ENCODE data around the gene ZNF23. TPM values are rescaled to one million over a fixed set of nuclear protein-coding genes. Genes with fewer than 3 reads are reported as not detected.

Gene ZNF23
- total and polyA plus RNA-seq, 3 experiments from 2014 or later, result 8.2 to 9.4 (median 9.2) TPM

- ChIA-PET POLR2A (no interaction called here), CTCF (interaction anchor here (1.3 to 5.6 kb wide), 3 partner anchors 75 to 113 kb away, joined by 5 to 68 read pairs (median 11); no protein-coding TSS in a partner anchor)
- H3K4me1 ChIP-seq (ENCODE audit: insufficient read depth, low read length), result no peaks in the 10 kb centered on the region
- no peak for DNase-seq
- H3K4me3 ChIP-seq (ENCODE audit: low read length), result no peak overlapping the region
- no peaks in the 10 kb centered on the region for H3K27me3 ChIP-seq (ENCODE audit: insufficient read depth, low read length, poor library complexity, severe bottlenecking)
- H3K9me3 ChIP-seq (ENCODE audit: low read length), result no peaks in the 10 kb centered on the region
- H3K27ac Mint-ChIP-seq, result no peak overlapping the region
- H3K27me3 Mint-ChIP-seq, result peaks cover 3 to 10% of the 10 kb centered on the region in 2 donors
- no peak overlapping the region for H3K27ac ChIP-seq (ENCODE audit: low read depth, low read length)
- H3K9me3 Mint-ChIP-seq, result no peaks in the 10 kb centered on the region
- no peak overlapping the region for H3K4me3 Mint-ChIP-seq
- no peaks in the 10 kb centered on the region for H3K36me3 Mint-ChIP-seq
- no peaks in the 10 kb centered on the region for H3K4me1 Mint-ChIP-seq
- no peaks in the 10 kb centered on the region for H3K36me3 ChIP-seq (ENCODE audit: insufficient read depth, low read length)
These were observed 36.0 kb upstream of the ZNF23 start for GRCh38 chr16:71498031-71498430.

GRCh38 chr16:71493213-71493612 lies 31.2 kb upstream of the ZNF23 start:
- ChIA-PET CTCF (no interaction called here), POLR2A (no interaction called here)
- no peak overlapping the region for H3K4me3 Mint-ChIP-seq
- no peaks in the 10 kb centered on the region for H3K4me1 Mint-ChIP-seq
- H3K9me3 Mint-ChIP-seq, result no peaks in the 10 kb centered on the region
- Histone ChIP-seq H3K4me3 (ENCODE audit: low read length) (no peak overlapping the region), H3K36me3 (ENCODE audit: insufficient read depth, low read length) (no peaks in the 10 kb centered on the region), H3K4me1 (ENCODE audit: insufficient read depth, low read length) (no peaks in the 10 kb centered on the region), H3K27ac (ENCODE audit: low read depth, low read length) (no peak overlapping the region), H3K9me3 (ENCODE audit: low read length) (no peaks in the 10 kb centered on the region), H3K27me3 (ENCODE audit: insufficient read depth, low read length, poor library complexity, severe bottlenecking) (no peaks in the 10 kb centered on the region)
- no peak for DNase-seq
- no peaks in the 10 kb centered on the region for H3K36me3 Mint-ChIP-seq
- H3K27me3 Mint-ChIP-seq, result peaks cover 6 to 7% of the 10 kb centered on the region in 2 donors
- peak overlapping the region in 1 of 8 donors; percentile 74 for H3K27ac Mint-ChIP-seq

- Histone ChIP-seq H3K27me3 (ENCODE audit: insufficient read depth, low read length, poor library complexity, severe bottlenecking) (no peaks in the 10 kb centered on the region), H3K4me1 (ENCODE audit: insufficient read depth, low read length) (no peaks in the 10 kb centered on the region), H3K36me3 (ENCODE audit: insufficient read depth, low read length) (no peaks in the 10 kb centered on the region), H3K27ac (ENCODE audit: low read depth, low read length) (peak overlapping the region; percentile 12), H3K9me3 (ENCODE audit: low read length) (no peaks in the 10 kb centered on the region), H3K4me3 (ENCODE audit: low read length) (no peak overlapping the region)
- CTCF ChIA-PET, result no interaction called here
- Mint-ChIP-seq H3K27ac (peak overlapping the region in 1 of 8 donors; percentile 74), H3K4me3 (no peak overlapping the region), H3K4me1 (no peaks in the 10 kb centered on the region), H3K36me3 (no peaks in the 10 kb centered on the region), H3K27me3 (peaks cover 4 to 6% of the 10 kb centered on the region in 2 donors), H3K9me3 (no peaks in the 10 kb centered on the region)
- no peak for DNase-seq
- POLR2A ChIA-PET, result no interaction called here
These were observed 30.7 kb upstream of the ZNF23 start for GRCh38 chr16:71492786-71493185.

GRCh38 chr16:71491054-71491453 lies 29.0 kb upstream of the ZNF23 start:
- H3K36me3 ChIP-seq (ENCODE audit: insufficient read depth, low read length), result no peaks in the 10 kb centered on the region
- no peak for DNase-seq
- peak overlapping the region; percentile 32 for H3K27ac ChIP-seq (ENCODE audit: low read depth, low read length)
- no peaks in the 10 kb centered on the region for H3K4me1 ChIP-seq (ENCODE audit: insufficient read depth, low read length)
- Mint-ChIP-seq H3K27me3 (peaks cover 5 to 6% of the 10 kb centered on the region in 2 donors), H3K4me1 (no peaks in the 10 kb centered on the region), H3K9me3 (no peaks in the 10 kb centered on the region), H3K36me3 (no peaks in the 10 kb centered on the region), H3K4me3 (no peak overlapping the region), H3K27ac (no peak overlapping the region)
- POLR2A ChIA-PET, result no interaction called here
- no peaks in the 10 kb centered on the region for H3K9me3 ChIP-seq (ENCODE audit: low read length)
- CTCF ChIA-PET, result interaction anchor here (1.6 kb wide), 1 partner anchor 78 kb away, joined by 4 read pairs; no protein-coding TSS in a partner anchor
- no peaks in the 10 kb centered on the region for H3K27me3 ChIP-seq (ENCODE audit: insufficient read depth, low read length, poor library complexity, severe bottlenecking)
- H3K4me3 ChIP-seq (ENCODE audit: low read length), result no peak overlapping the region

GRCh38 chr16:71490361-71490760 lies 28.3 kb upstream of the ZNF23 start:
- no peak overlapping the region for H3K4me3 ChIP-seq (ENCODE audit: low read length)
- Mint-ChIP-seq H3K9me3 (no peaks in the 10 kb centered on the region), H3K27ac (no peak overlapping the region), H3K4me3 (no peak overlapping the region), H3K36me3 (no peaks in the 10 kb centered on the region), H3K27me3 (peaks cover 5 to 6% of the 10 kb centered on the region in 2 donors), H3K4me1 (no peaks in the 10 kb centered on the region)
- no peaks in the 10 kb centered on the region for H3K4me1 ChIP-seq (ENCODE audit: insufficient read depth, low read length)
- no peaks in the 10 kb centered on the region for H3K27me3 ChIP-seq (ENCODE audit: insufficient read depth, low read length, poor library complexity, severe bottlenecking)
- no peaks in the 10 kb centered on the region for H3K36me3 ChIP-seq (ENCODE audit: insufficient read depth, low read length)
- ChIA-PET POLR2A (no interaction called here), CTCF (interaction anchor here (1.6 kb wide), 1 partner anchor 78 kb away, joined by 4 read pairs; no protein-coding TSS in a partner anchor)
- DNase-seq, result no peak
- H3K27ac ChIP-seq (ENCODE audit: low read depth, low read length), result no peak overlapping the region
- no peaks in the 10 kb centered on the region for H3K9me3 ChIP-seq (ENCODE audit: low read length)

- Mint-ChIP-seq H3K4me3 (no peak within 1 kb of the TSS), H3K27me3 (peaks cover 5 to 6% of the 10 kb centered on the region in 2 donors), H3K4me1 (peaks cover 6 to 7% (median 7%) of the 10 kb centered on the region in 3 donors), H3K9me3 (no peaks in the 10 kb centered on the region), H3K36me3 (no peaks in the 10 kb centered on the region), H3K27ac (peak within 1 kb of the TSS in 1 of 8 donors; percentile 30)
- Histone ChIP-seq H3K4me1 (ENCODE audit: insufficient read depth, low read length) (peaks cover 6% of the 10 kb centered on the region), H3K9me3 (ENCODE audit: low read length) (no peaks in the 10 kb centered on the region), H3K27me3 (ENCODE audit: insufficient read depth, low read length, poor library complexity, severe bottlenecking) (no peaks in the 10 kb centered on the region), H3K27ac (ENCODE audit: low read depth, low read length) (no peak within 1 kb of the TSS), H3K4me3 (ENCODE audit: low read length) (no peak within 1 kb of the TSS), H3K36me3 (ENCODE audit: insufficient read depth, low read length) (no peaks in the 10 kb centered on the region)
- ChIA-PET POLR2A (no interaction called here), CTCF (no interaction called here)
- no peak for DNase-seq
These were observed 27.1 kb upstream of the ZNF23 start, which contains the start of gene ZNF19 for GRCh38 chr16:71489122-71489521. Gene ZNF19, minus strand, starts transcription at chr16:71489324. Its CDS starts 7,210 bp downstream, at chr16:71482114.

GRCh38 chr16:71484006-71484893 lies 22.2 kb upstream of the ZNF23 start:
- H3K9me3 ChIP-seq (ENCODE audit: low read length), result no peaks in the 10 kb centered on the region
- peak overlapping the region; percentile 85 for H3K4me3 ChIP-seq (ENCODE audit: low read length)
- peak overlapping the region; percentile 96 for H3K27ac ChIP-seq (ENCODE audit: low read depth, low read length)
- Mint-ChIP-seq H3K4me1 (peaks cover 15 to 16% (median 15%) of the 10 kb centered on the region in 3 donors), H3K27me3 (peaks cover 3% of the 10 kb centered on the region in 2 donors), H3K36me3 (peaks cover 0 to 3% (median 3%) of the 10 kb centered on the region in 3 donors), H3K27ac (peak overlapping the region; percentile 80 to 97 (median 91)), H3K9me3 (no peaks in the 10 kb centered on the region), H3K4me3 (peak overlapping the region; percentile 81 to 93 (median 88))
- POLR2A ChIA-PET, result interaction anchor here (2.5 kb wide), 1 partner anchor 22 kb away, joined by 14 read pairs; the partner anchor contains the start of gene ZNF23
- peaks cover 11% of the 10 kb centered on the region for H3K4me1 ChIP-seq (ENCODE audit: insufficient read depth, low read length)
- DNase-seq, result peak; percentile 67 to 87 (median 86)
- CTCF ChIA-PET, result interaction anchor here (0.8 to 2.8 kb wide), 6 partner anchors 20 to 127 kb away, joined by 3 to 14 read pairs (median 4); partner anchors contain the start of gene ZNF23
- no peaks in the 10 kb centered on the region for H3K27me3 ChIP-seq (ENCODE audit: insufficient read depth, low read length, poor library complexity, severe bottlenecking)
- H3K36me3 ChIP-seq (ENCODE audit: insufficient read depth, low read length), result no peaks in the 10 kb centered on the region

- no peak overlapping the region for H3K27ac ChIP-seq (ENCODE audit: low read depth, low read length)
- H3K9me3 Mint-ChIP-seq, result no peaks in the 10 kb centered on the region
- peaks cover 15 to 16% (median 15%) of the 10 kb centered on the region in 3 donors for H3K4me1 Mint-ChIP-seq
- DNase-seq, result no peak
- no peak overlapping the region for H3K4me3 ChIP-seq (ENCODE audit: low read length)
- H3K36me3 Mint-ChIP-seq, result peaks cover 3 to 15% (median 12%) of the 10 kb centered on the region in 3 donors
- H3K4me3 Mint-ChIP-seq, result peak overlapping the region in 3 of 7 donors; percentile 14 to 36 (median 32)
- ChIA-PET CTCF (no interaction called here), POLR2A (no interaction called here)
- peaks cover 11% of the 10 kb centered on the region for H3K4me1 ChIP-seq (ENCODE audit: insufficient read depth, low read length)
- H3K9me3 ChIP-seq (ENCODE audit: low read length), result no peaks in the 10 kb centered on the region
- peaks cover 1 to 3% of the 10 kb centered on the region in 2 donors for H3K27me3 Mint-ChIP-seq
- no peaks in the 10 kb centered on the region for H3K36me3 ChIP-seq (ENCODE audit: insufficient read depth, low read length)
- peak overlapping the region in 5 of 8 donors; percentile 34 to 97 (median 80) for H3K27ac Mint-ChIP-seq
- H3K27me3 ChIP-seq (ENCODE audit: insufficient read depth, low read length, poor library complexity, severe bottlenecking), result no peaks in the 10 kb centered on the region
These were observed 20.5 kb upstream of the ZNF23 start for GRCh38 chr16:71482569-71482968.

Data from CD8-positive, alpha-beta memory T cell (primary cell).